Hepatocyte (in vitro differentiated cells): ENCODE measurements around the gene KMT5C. TPM values are rescaled to one million over a fixed set of nuclear protein-coding genes. Genes with fewer than 3 reads are reported as not detected.

Source experiments
- DNase-seq: peaks from one replicate; pipeline ENCODE4 v3.0.0-alpha.2; 2016; ENCODE audit warnings: low spot score
- H2AFZ ChIP-seq: fragments of 200-600 bp; sonication (generic); 2 replicates; pipeline ENCODE4 v1.6.0; 2016; ENCODE audit warnings: antibody characterized with exemption, mild to moderate bottlenecking
- H3K27ac ChIP-seq: fragments of 200-600 bp; sonication (generic); 2 replicates; pipeline ENCODE4 v1.5.1; 2016; ENCODE audit warnings: mild to moderate bottlenecking
- H3K27me3 ChIP-seq: fragments of 200-600 bp; sonication (generic); 2 replicates; pipeline ENCODE4 v1.6.1; 2016
- H3K36me3 ChIP-seq: fragments of 200-600 bp; sonication (generic); replicated peaks from 2 replicates; pipeline ENCODE4 v1.5.1; 2016; ENCODE audit warnings: low read depth; ENCODE audit not compliant: insufficient read depth
- H3K4me1 ChIP-seq: fragments of 200-600 bp; sonication (generic); 2 replicates; pipeline ENCODE4 v1.5.1; 2016; ENCODE audit warnings: mild to moderate bottlenecking, moderate library complexity; ENCODE audit not compliant: insufficient read depth
- H3K4me2 ChIP-seq: fragments of 200-600 bp; sonication (generic); 2 replicates; pipeline ENCODE4 v1.6.0; 2016
- H3K4me3 ChIP-seq: fragments of 200-600 bp; sonication (generic); 2 replicates; pipeline ENCODE4 v1.5.1; 2016; ENCODE audit warnings: mild to moderate bottlenecking
- H3K79me2 ChIP-seq: fragments of 200-600 bp; sonication (generic); 2 replicates; pipeline ENCODE4 v1.6.0; 2017; ENCODE audit warnings: mild to moderate bottlenecking
- H3K9me2 ChIP-seq: fragments of 200-600 bp; sonication (generic); replicated peaks from 2 replicates; pipeline ENCODE4 v1.6.0; 2017; ENCODE audit warnings: mild to moderate bottlenecking; ENCODE audit not compliant: insufficient read depth
- H3K9me3 ChIP-seq: fragments of 200-600 bp; sonication (generic); 2 replicates; pipeline ENCODE4 v1.5.1; 2016; ENCODE audit warnings: low read depth, mild to moderate bottlenecking
- H4K20me1 ChIP-seq: fragments of 200-600 bp; sonication (generic); 2 replicates; pipeline ENCODE4 v1.6.0; 2016; ENCODE audit warnings: mild to moderate bottlenecking; ENCODE audit not compliant: insufficient read depth, poor library complexity, severe bottlenecking
- EZH2 ChIP-seq: fragments of 200-600 bp; sonication (generic); IDR thresholded peaks from 2 replicates; pipeline ENCODE4 v1.6.1; 2016; ENCODE audit warnings: antibody characterized with exemption, mild to moderate bottlenecking, borderline replicate concordance
- EZH2phosphoT487 ChIP-seq: fragments of 200-600 bp; sonication (generic); IDR thresholded peaks from one replicate; pipeline ENCODE4 v1.6.1; 2018; ENCODE audit warnings: antibody characterized with exemption, mild to moderate bottlenecking, low read depth, moderate library complexity; ENCODE audit not compliant: unreplicated experiment, severe bottlenecking
- WGBS: methylation state at CpG from one replicate; pipeline ENCODE4 v1.1.6; 2016; ENCODE audit warnings: low lambda C conversion rate; ENCODE audit errors: missing lambda C conversion rate; 5-methylcytosine and 5-hydroxymethylcytosine counted together
- polyA plus RNA-seq: library from polyadenylated mRNA; unstranded; fragments of >200 nt; fragmentation: Nextera tagmentation; extraction: Ambion mirVana; gene quantifications from 2 replicates; pipeline ENCODE4 v1.2.1, GENCODE V29; 2016
- total RNA-seq: library from RNA; depleted of rRNA; stranded (reverse); fragments of >200 nt; gene quantifications from 2 replicates; pipeline ENCODE4 v1.2.3, GENCODE V29; 2014
- TF ChIP-seq, protein P1 (sequence below): fragments of 200-600 bp; sonication (generic); IDR thresholded peaks from 2 replicates; pipeline ENCODE4 v1.5.1; 2016; ENCODE audit warnings: antibody characterized with exemption, mild to moderate bottlenecking; ENCODE audit not compliant: poor library complexity

Gene KMT5C
- total and polyA plus RNA-seq, 2 experiments from 2014 or later, result 22.8 to 23.6 TPM

DNA sequence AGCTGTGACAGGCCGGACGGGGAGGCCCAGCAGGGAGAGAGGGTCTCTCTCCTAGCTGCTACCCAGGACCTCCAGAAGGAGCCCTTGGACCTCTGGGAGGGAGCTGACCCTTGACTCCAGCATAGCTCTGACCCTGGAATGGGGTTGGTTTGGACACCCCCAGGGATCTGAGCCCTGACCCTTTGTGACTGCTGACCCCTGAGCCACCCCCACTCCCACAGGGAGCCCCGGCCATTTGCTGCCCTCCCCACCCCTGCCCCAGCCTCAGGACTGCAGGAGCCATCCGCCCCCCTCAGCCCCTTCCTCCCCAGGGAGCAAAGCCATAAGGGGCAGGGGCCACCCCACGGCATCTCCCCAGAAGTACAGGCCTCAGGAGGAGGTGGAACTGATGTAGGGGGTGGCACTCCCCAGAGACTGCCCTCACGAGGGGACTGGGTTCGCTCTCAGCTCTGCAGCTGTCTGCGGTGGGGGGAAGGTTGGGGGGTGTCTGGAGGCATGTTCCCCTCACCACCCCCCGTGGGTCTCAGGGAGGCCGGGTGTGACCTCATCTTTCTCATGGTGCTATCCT, 7.8 kb downstream of the KMT5C start:
- Histone ChIP-seq H3K4me2 (no peak overlapping the region), H4K20me1 (no peaks in the 10 kb centered on the region), H3K36me3 (no peaks in the 10 kb centered on the region), H3K9me3 (no peaks in the 10 kb centered on the region), H2AFZ (no peak overlapping the region), H3K9me2 (no peaks in the 10 kb centered on the region), H3K79me2 (no peaks in the 10 kb centered on the region), H3K27ac (no peak overlapping the region), H3K4me3 (no peak overlapping the region), H3K27me3 (peaks cover 11% of the 10 kb centered on the region), H3K4me1 (no peaks in the 10 kb centered on the region)
- TF ChIP-seq EZH2phosphoT487, result no peak
- TF ChIP-seq, protein P1, sequence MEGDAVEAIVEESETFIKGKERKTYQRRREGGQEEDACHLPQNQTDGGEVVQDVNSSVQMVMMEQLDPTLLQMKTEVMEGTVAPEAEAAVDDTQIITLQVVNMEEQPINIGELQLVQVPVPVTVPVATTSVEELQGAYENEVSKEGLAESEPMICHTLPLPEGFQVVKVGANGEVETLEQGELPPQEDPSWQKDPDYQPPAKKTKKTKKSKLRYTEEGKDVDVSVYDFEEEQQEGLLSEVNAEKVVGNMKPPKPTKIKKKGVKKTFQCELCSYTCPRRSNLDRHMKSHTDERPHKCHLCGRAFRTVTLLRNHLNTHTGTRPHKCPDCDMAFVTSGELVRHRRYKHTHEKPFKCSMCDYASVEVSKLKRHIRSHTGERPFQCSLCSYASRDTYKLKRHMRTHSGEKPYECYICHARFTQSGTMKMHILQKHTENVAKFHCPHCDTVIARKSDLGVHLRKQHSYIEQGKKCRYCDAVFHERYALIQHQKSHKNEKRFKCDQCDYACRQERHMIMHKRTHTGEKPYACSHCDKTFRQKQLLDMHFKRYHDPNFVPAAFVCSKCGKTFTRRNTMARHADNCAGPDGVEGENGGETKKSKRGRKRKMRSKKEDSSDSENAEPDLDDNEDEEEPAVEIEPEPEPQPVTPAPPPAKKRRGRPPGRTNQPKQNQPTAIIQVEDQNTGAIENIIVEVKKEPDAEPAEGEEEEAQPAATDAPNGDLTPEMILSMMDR, result no peak
- TF ChIP-seq EZH2, result no peak
- DNase-seq, result no peak
- WGBS, result 94% methylated on average over 8 of the region's 10 CpGs

DNA sequence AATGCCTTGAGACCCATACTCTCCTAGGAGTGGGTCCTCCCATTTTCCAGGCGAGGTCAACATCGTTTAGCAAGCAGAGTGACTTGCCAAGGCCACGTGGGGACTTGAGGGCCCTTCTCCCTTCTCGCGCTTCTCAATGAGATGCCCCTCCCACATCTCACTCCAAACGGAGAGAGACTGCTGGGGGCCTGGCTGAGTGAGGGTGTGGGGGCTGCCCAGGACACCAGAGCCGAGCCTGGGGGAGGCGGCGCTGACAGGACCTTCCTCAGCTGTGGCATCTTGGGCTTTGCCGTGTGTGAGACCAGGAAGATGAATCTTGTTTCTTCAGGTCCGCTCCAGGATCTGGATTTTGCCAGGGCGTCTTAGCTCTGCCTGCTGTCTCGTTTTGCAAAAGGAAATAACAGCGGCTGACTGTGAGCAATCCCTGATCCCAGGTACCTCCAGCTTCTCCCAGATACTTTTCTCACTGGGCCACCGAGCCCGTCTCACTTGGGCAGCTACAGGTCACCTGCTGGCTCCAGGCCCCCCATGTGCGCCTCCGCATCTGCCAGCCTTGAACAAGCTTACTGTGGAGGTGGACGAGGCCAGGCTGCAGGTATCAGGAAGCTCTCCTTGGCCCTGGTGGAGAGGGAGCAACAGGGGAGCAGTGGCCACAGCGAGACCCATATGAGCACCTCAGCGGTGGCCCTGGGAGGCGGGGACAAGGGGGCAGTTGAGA, 8.8 kb downstream of the KMT5C start:
- Histone ChIP-seq H3K9me2 (no peaks in the 10 kb centered on the region), H3K4me2 (no peak overlapping the region), H3K27me3 (peaks cover 21% of the 10 kb centered on the region), H3K79me2 (no peaks in the 10 kb centered on the region), H3K27ac (no peak overlapping the region), H3K4me3 (no peak overlapping the region), H2AFZ (no peak overlapping the region), H3K9me3 (no peaks in the 10 kb centered on the region), H4K20me1 (no peaks in the 10 kb centered on the region), H3K4me1 (peaks cover 3% of the 10 kb centered on the region), H3K36me3 (no peaks in the 10 kb centered on the region)
- TF ChIP-seq, protein P1, result no peak
- TF ChIP-seq EZH2phosphoT487 (no peak), EZH2 (no peak)
- WGBS, result 57% methylated on average over 22 of the region's 22 CpGs
- no peak for DNase-seq

DNA sequence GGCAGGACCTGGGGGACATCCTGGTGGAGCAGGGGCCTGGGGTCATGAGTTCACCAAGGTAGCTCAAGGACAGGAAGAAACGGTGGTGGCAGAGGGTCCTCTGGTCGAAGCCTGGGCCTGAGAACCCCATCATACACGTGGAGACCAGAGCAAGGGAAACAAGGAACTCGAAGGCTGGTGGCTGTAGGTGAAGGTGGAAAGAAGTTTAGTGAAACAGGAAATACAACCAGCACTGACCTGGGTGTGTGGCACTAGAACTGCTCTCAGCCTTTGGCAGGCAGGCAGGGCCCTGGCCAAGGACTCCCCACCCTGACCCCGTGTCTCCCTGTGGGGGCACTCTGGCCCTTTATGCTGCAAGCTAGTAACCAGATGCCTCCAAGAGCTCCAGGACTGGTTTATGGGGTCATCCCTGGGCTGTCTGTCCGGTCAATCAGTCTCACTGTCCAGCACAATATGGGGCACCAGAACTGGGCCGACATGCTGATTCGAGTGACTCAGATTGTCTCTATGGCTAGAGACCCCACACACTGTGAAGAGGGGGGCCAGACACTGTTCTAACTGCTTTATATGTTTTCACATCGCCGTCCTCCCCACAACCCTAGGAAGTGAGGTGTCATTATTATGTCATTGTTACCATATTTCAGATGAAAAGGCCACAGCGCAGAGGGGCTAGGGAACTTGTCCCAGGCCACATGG, 11.1 kb downstream of the KMT5C start:
- no peaks in the 10 kb centered on the region for H3K79me2 ChIP-seq
- no peaks in the 10 kb centered on the region for H3K36me3 ChIP-seq
- peaks cover 14% of the 10 kb centered on the region for H3K4me1 ChIP-seq
- H3K27ac ChIP-seq, result no peak overlapping the region
- no peak overlapping the region for H2AFZ ChIP-seq
- WGBS, result 87% methylated on average over 11 of the region's 11 CpGs
- no peaks in the 10 kb centered on the region for H3K9me3 ChIP-seq
- no peak overlapping the region for H3K4me2 ChIP-seq
- no peaks in the 10 kb centered on the region for H3K9me2 ChIP-seq
- H3K4me3 ChIP-seq, result no peak overlapping the region
- TF ChIP-seq, protein P1, result no peak
- TF ChIP-seq EZH2, result no peak
- TF ChIP-seq EZH2phosphoT487, result no peak
- no peak for DNase-seq
- peaks cover 38% of the 10 kb centered on the region for H3K27me3 ChIP-seq
- H4K20me1 ChIP-seq, result no peaks in the 10 kb centered on the region
